CD1c-positive myeloid dendritic cell (primary cell): ENCODE measurements around the gene NSRP1.
"Not testable (repeated sequence)": the region's sequence is repeated elsewhere in the genome, so short reads cannot be mapped to it uniquely, and the experiment has no call there.

ENCODE experiments used
- DNase-seq: peaks from one replicate; pipeline ENCODE4 v3.0.0-alpha.2; 2016; ENCODE audit errors: extremely low spot score

Gene NSRP1

GRCh38 chr17:30186761-30187160 lies 70.1 kb downstream of the NSRP1 start:
- no peak for DNase-seq

DNA sequence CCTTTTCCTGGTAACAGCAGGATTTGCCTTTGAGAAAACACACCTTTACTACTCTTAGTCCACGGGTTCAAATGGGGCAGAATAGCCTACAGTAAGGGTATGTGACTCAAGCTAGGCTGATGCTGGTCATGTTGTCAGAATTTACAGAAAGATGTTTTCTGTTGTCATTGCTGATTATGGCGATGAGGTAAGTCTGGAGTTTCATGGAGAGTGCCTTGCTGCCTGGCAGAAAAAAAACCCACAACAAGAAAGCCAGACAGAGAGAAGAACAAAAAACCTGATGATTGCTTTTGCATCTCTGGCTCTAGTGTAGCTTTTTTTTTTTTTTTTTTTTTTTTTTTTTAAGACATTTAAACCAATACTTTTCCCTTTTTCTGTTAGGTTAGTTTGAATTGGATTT lies 71.0 kb downstream of the NSRP1 start:
- DNase-seq: no peak

DNA sequence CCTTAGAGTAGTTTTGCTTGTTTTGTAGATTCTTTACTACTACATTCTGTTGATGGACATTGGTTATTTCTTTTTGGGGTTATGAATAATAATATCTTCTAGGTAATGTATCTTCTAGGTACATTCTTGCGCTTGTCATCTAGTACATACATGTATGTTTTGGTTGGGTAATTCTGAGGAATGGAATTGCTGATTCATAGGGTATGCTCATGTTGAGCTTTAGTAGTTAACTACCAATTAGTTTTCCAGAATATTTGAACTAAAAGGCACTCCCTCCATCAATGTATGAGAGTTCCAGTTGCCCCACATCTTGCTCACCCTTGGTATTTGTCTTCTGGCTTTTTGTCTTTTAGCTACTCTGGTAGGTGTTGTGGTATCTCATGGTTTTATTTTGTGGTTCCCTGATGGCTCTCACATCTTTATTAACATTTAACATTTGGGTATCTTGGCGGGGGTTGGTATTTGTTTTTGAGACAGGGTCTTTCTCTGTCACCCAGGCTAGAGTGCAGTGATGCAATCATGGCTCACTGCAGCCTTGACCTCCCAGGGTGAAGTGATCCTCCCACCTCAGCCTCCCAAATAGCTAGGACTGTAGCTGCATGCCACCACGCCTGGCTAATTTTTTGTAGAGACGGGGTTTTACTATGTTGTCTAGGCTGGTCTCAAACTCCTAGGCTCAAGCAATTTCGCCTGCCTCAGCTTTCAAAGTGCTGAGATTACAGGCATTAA lies 71.8 kb downstream of the NSRP1 start:
- no peak for DNase-seq

DNA sequence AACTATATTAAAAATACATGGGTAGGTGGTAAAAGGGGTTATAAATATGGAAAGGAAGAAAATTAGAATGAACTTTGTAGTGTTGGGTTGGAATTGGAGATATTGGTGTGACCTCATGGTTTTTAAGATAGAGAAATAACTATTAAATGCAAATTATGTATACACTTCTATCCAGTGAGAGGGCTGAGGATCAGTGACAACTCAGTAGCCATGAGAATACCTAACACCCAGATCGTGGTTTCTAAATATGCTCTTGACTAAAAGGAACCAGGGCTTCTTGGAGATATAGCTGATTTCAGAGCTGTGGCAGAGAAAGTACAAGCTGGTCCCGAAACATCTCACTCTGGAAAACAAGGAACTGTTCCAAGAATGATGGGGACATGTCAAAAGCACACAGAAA lies 74.5 kb downstream of the NSRP1 start:
- no peak for DNase-seq

DNA sequence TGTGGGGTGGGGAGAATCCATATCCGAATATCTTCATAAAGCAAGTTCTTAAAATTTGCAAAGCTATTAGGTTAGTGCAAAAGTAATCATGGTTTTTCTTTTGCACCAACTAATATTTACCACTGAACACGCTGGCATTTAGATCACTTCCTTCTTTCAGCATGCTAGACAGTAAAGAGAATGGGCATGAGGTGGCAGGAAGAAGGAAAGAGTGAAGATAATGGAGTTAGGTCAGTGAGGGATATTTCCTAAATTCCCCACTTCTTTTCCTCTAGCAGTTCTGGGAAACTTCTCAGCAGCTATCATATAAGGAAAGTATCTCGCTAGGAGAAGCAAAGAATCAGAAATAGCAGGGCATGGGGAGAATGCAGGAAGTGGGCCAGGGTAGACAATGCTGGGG lies 79.9 kb downstream of the NSRP1 start:
- DNase-seq: no peak

GRCh38 chr17:30197416-30197815 lies 80.8 kb downstream of the NSRP1 start:
- DNase-seq: no peak

GRCh38 chr17:30199600-30199999 lies 83.0 kb downstream of the NSRP1 start:
- DNase-seq: no peak

DNA sequence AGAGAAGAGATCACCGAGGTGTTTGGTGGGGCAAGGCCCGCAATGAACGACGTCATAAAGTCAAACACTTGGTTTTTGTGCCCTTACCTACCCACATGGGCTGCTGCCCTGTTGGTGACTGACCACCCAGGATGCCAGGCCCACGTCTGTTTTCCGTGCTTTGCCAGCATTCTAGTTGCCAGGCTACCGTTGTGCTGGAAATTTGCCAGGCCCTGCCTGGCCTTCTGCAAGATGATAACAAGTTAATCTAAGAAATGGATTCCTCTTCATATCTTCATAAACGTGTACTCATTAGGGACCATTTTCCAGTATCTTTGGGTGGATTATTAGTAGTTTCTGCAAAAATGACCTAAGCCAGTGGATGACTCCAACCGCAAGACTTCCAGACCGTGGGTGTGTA lies 83.5 kb downstream of the NSRP1 start:
- no peak for DNase-seq

- DNase-seq: not testable (repeated sequence)
Measured at GRCh38 chr17:30200656-30201055, 84.0 kb downstream of the NSRP1 start.

DNA sequence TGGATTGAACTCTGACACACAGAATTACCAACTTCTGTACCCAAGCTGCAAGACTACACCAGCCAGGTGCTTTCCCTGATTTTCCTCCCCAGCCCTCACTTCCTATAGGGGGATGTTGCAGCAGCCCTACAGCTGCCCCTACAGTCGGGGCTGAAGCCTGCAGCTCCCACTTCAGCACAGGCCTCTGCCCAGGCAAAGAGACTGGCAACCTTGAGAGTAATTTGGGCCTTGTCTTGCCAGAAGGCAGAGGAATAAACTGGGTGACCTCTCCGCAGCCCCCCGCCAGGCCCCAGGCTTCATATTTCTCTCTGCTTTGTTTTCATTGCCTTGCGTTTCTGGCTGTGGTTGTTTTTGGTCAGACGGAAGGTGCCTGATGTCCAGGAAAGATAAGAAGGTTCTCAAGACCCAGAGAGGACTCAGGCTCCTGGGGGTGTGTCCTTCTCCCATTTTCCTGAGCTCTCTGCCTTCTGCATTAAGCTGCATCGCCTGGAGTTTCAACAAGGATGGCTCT lies 86.9 kb downstream of the NSRP1 start:
- no peak for DNase-seq

DNA sequence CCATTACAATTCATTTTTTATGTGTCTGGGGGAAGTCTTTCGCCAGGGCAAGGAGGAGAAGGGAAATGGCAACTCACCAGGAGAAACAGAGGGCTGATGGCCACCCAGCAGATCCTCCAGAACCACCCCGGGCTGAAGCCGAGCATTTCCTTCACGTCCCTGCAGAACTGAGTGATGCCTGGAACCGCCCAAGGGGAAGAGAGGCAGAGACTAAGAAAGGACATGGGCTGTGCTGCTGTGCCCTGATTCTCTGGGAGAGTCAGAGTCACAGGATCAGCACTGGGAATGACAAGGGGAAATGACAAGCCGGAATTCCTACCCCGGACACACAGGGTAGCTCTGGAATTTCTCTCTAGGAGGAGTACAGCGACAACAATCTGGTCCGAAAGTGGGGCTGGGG lies 91.0 kb downstream of the NSRP1 start:
- no peak for DNase-seq

DNA sequence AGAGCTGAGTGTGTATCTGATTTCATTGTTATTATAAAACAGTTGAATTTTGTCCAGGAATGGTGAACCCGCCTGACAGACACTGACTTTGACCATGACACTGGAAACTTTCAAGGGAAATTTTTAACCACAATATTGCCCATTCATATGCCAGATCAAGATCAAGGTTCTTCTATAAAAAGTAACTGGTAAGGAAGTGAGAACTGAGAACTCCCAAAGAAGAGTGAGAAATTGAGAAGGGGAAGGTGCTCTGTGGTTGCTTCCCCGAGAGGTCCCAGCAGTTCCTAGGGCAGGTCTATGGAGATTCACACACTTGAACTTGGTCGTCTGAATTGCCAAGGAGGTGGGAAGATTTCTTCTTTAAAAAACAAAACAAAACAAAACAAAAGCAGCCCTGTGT lies 91.6 kb downstream of the NSRP1 start:
- peak; percentile 32 for DNase-seq

DNA sequence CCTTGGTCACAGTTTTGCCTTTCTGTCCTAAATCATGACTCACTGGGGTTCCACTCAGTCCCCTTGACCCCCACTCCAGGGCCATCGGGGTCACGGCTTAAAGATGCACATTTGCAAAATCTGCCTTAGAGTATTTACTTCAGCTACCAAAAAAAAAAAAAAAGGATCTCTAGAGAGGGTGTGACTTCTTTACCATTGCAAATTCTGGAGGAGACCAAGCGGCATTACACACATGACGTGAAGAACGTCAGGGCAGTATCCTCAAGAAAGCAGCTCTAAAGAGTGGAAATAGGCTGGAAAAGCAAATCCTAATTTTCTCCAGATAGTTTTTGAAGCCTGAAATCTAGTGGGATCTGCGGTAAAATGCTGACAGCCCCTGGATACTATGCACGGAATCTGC lies 93.3 kb downstream of the NSRP1 start:
- no peak for DNase-seq

- DNase-seq: no peak
Measured at GRCh38 chr17:30210366-30210765, 93.8 kb downstream of the NSRP1 start.

- DNase-seq: no peak
Measured at GRCh38 chr17:30210901-30211300, 94.3 kb downstream of the NSRP1 start.

DNA sequence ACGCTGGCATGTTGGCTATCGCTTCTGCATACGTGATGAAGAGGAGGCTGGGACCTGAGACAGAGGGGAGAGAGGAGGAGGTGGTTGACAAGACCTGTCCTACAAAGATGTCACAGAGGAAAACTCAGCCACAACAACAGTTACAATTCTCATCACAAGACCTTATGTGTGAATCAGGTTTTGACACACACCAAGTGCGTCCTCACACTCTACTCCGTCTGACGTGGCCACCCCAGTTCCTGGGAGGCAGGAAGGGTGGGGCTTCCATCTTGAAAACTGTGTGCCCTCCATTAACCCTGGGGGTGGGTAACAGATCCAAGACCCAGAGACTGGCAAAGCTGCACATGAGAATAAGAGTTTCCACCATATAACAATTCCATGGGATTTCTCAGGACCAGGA lies 94.8 kb downstream of the NSRP1 start:
- no peak for DNase-seq

- DNase-seq: no peak
Measured at GRCh38 chr17:30212750-30213149, 96.1 kb downstream of the NSRP1 start.

GRCh38 chr17:30217054-30217453 lies 100.4 kb downstream of the NSRP1 start:
- DNase-seq: no peak

- no peak for DNase-seq
Measured at GRCh38 chr17:30217746-30218245, 101.2 kb downstream of the NSRP1 start.

GRCh38 chr17:30218799-30219198 lies 102.2 kb downstream of the NSRP1 start:
- DNase-seq: no peak

DNA sequence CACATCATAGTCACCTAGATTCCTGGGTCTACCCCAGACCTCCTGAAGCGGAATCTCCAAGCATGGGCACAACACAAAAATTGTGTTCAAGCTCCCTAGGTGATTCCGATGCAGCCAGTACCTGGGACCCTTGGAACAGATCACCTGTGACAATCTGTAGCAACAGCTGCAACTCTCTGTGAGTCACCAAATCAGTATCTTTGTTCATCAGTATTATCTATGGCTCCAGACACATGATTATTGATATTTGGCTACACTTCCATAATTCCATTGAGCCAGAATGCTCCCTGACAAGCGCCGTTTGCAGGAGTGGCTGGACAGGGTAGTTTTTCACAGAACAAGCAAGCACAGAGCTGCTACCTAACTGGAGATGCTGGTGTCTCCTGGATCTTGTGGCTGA lies 102.7 kb downstream of the NSRP1 start:
- no peak for DNase-seq

DNA sequence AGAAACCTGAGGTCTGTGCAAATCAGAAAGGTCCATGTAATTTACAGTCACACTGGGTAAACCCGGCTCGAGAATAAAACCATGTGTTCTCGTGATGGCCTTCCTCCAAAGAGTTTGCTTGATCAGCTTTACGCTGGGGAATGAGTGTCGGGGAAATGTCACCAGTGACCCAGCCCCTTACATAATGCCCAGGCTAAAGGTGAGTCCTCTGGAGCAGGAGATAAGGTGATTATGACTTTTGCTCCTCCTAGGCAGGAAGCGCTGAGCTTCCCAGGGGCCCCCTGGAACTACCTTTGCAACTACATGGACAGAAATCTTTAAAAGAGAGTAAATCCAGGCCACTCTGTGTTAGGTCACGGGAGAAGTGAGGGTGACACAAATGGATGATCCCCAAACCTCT lies 103.2 kb downstream of the NSRP1 start:
- no peak for DNase-seq

GRCh38 chr17:30220414-30220813 lies 103.8 kb downstream of the NSRP1 start:
- no peak for DNase-seq

- DNase-seq: no peak
Measured at GRCh38 chr17:30221346-30221745, 104.7 kb downstream of the NSRP1 start.
